IMR-90 (cell line): Measurements from ENCODE around the gene AKNA. TPM values are rescaled to one million over a fixed set of nuclear protein-coding genes. Genes with fewer than 3 reads are reported as not detected.
A peak's percentile ranks its signal among the peaks of the same experiment; 100 is the strongest.

Source experiments
- ATAC-seq: fragments of 200-7000 bp; cut with Tn5 transposase; 2 replicates; pipeline ENCODE4 v1.9.1; 2020; ENCODE audit warnings: low read depth, mild to moderate bottlenecking, moderate library complexity
- BruUV-seq: library from RNA; stranded (reverse); fragments of 400-500 nt; replicated peaks from 2 replicates; lab custom pipeline; 2021; lab: Mats Ljungman, UMichigan
- CTCF ChIA-PET: fragments of 300-600 bp; formaldehyde crosslinking; extraction: SDS; loops from one replicate; lab custom pipeline; 2021; ENCODE audit warnings: antibody characterized with exemption; lab: Yijun Ruan, JAX
- POLR2A ChIA-PET: fragments of 300-600 bp; sonication (Branson Sonifier 250); formaldehyde crosslinking; loops from one replicate; lab custom pipeline; 2022; ENCODE audit warnings: antibody characterized with exemption; ENCODE audit not compliant: unreplicated experiment; lab: Charles Lee
- DNase-seq: peaks from one replicate; pipeline ENCODE4 v3.0.0; 2013
- H2AFZ ChIP-seq: replicated peaks from 2 replicates; pipeline ENCODE3; 2013; ENCODE audit warnings: low read length, mild to moderate bottlenecking; ENCODE audit not compliant: poor library complexity
- H2AK5ac ChIP-seq: 2 replicates; pipeline ENCODE4 v1.6.1; 2013; ENCODE audit warnings: low read depth, low read length, inconsistent platforms
- H2AK9ac ChIP-seq: replicated peaks from 2 replicates; pipeline ENCODE3; 2013; ENCODE audit warnings: mild to moderate bottlenecking, low read depth, low read length, moderate library complexity; ENCODE audit not compliant: poor library complexity
- H2BK120ac ChIP-seq: 2 replicates; pipeline ENCODE4 v1.6.1; 2013; ENCODE audit warnings: low read depth, low read length, inconsistent platforms
- H2BK15ac ChIP-seq: 3 replicates; pipeline ENCODE4 v1.6.1; 2013; ENCODE audit warnings: low read depth, low read length, inconsistent platforms
- H2BK20ac ChIP-seq: 2 replicates; pipeline ENCODE4 v1.6.1; 2013; ENCODE audit warnings: low read depth, mild to moderate bottlenecking, inconsistent platforms, low read length, moderate library complexity
- H2BK5ac ChIP-seq: 2 replicates; pipeline ENCODE4 v1.6.1; 2013; ENCODE audit warnings: mild to moderate bottlenecking, low read depth, low read length, inconsistent platforms; ENCODE audit not compliant: poor library complexity, severe bottlenecking
- H3K14ac ChIP-seq: replicated peaks from 2 replicates; pipeline ENCODE4 v1.6.1; 2013; ENCODE audit warnings: low read depth, low read length, inconsistent platforms
- H3K18ac ChIP-seq: 2 replicates; pipeline ENCODE4 v1.6.1; 2013; ENCODE audit warnings: low read depth, low read length, control low read depth
- H3K23ac ChIP-seq: 2 replicates; pipeline ENCODE4 v1.6.1; 2013; ENCODE audit warnings: low read depth, low read length, inconsistent platforms
- H3K27ac ChIP-seq: 2 replicates; pipeline ENCODE4 v1.5.1; 2013; ENCODE audit warnings: mild to moderate bottlenecking, control low read depth, low read length; ENCODE audit not compliant: insufficient read depth
- H3K27me3 ChIP-seq: 2 replicates; pipeline ENCODE4 v1.6.1; 2013; ENCODE audit warnings: low read length; ENCODE audit not compliant: control insufficient read depth, insufficient read depth
- H3K36me3 ChIP-seq: 2 replicates; pipeline ENCODE4 v1.6.1; 2013; ENCODE audit warnings: low read length, mixed read lengths; ENCODE audit not compliant: control insufficient read depth, insufficient read depth
- H3K4ac ChIP-seq: 2 replicates; pipeline ENCODE4 v1.6.1; 2013; ENCODE audit warnings: low read depth, low read length, inconsistent platforms
- H3K4me1 ChIP-seq: 2 replicates; pipeline ENCODE4 v1.6.1; 2013; ENCODE audit warnings: low read length, mixed read lengths; ENCODE audit not compliant: control insufficient read depth, insufficient read depth
- H3K4me2 ChIP-seq: 2 replicates; pipeline ENCODE4 v1.6.1; 2013; ENCODE audit warnings: low read depth, mild to moderate bottlenecking, control low read depth, low read length, moderate library complexity
- H3K4me3 ChIP-seq: 2 replicates; pipeline ENCODE4 v1.5.1; 2013; ENCODE audit warnings: low read depth, mild to moderate bottlenecking, control low read depth, low read length, moderate library complexity; ENCODE audit not compliant: insufficient read depth
- H3K56ac ChIP-seq: 2 replicates; pipeline ENCODE4 v1.6.1; 2013; ENCODE audit warnings: low read length, inconsistent platforms; ENCODE audit not compliant: insufficient read depth; ENCODE audit errors: extremely low read depth
- H3K79me1 ChIP-seq, 2 experiments: 2 replicates each; pipeline ENCODE4 v1.6.1; 2013; ENCODE audit warnings: low read length in 2 of 2, inconsistent platforms in 1 of 2, low read depth in 1 of 2
- H3K9ac ChIP-seq: 2 replicates; pipeline ENCODE4 v1.6.1; 2013; ENCODE audit warnings: low read depth, low read length, control low read depth
- H3K9me1 ChIP-seq: 2 replicates; pipeline ENCODE4 v1.6.1; 2013; ENCODE audit warnings: low read length, inconsistent platforms; ENCODE audit not compliant: insufficient read depth
- H3K9me3 ChIP-seq: 2 replicates; pipeline ENCODE4 v1.6.1; 2013; ENCODE audit warnings: low read length; ENCODE audit not compliant: control insufficient read depth, insufficient read depth
- H4K20me1 ChIP-seq: 2 replicates; pipeline ENCODE4 v1.6.1; 2013; ENCODE audit warnings: low read length, inconsistent platforms; ENCODE audit not compliant: insufficient read depth
- H4K5ac ChIP-seq: 2 replicates; pipeline ENCODE4 v1.6.1; 2013; ENCODE audit warnings: mild to moderate bottlenecking, low read depth, low read length, control low read depth
- H4K8ac ChIP-seq, 2 experiments: 2 replicates each; pipeline ENCODE4 v1.6.1; 2013; ENCODE audit warnings: low read depth in 2 of 2, low read length in 2 of 2, control low read depth in 1 of 2, inconsistent platforms in 1 of 2
- H4K91ac ChIP-seq: 2 replicates; pipeline ENCODE4 v1.6.1; 2013; ENCODE audit warnings: low read depth, low read length, inconsistent platforms; ENCODE audit not compliant: insufficient read depth
- BHLHE40 ChIP-seq: fragments of 150-350 bp; IDR thresholded peaks from 2 replicates; pipeline ENCODE4 v1.6.1; 2016; ENCODE audit warnings: mild to moderate bottlenecking, low read depth, low read length
- CEBPB ChIP-seq: IDR thresholded peaks from 2 replicates; pipeline ENCODE4 v1.6.1; 2012; ENCODE audit warnings: low read depth, low read length, improper control_type of control experiment
- CHD1 ChIP-seq: IDR thresholded peaks from 2 replicates; pipeline ENCODE4 v1.6.1; 2012; ENCODE audit warnings: low read depth, low read length, improper control_type of control experiment
- ELK1 ChIP-seq: fragments of 150-350 bp; IDR thresholded peaks from 2 replicates; pipeline ENCODE4 v1.6.1; 2016; ENCODE audit warnings: low read depth, mild to moderate bottlenecking, low read length, moderate library complexity, borderline replicate concordance
- FOS ChIP-seq: fragments of 150-350 bp; IDR thresholded peaks from 2 replicates; pipeline ENCODE4 v1.6.1; 2016; ENCODE audit warnings: low read depth, low read length
- MAFK ChIP-seq: IDR thresholded peaks from 2 replicates; pipeline ENCODE4 v1.6.1; 2012; ENCODE audit warnings: low read depth, low read length, improper control_type of control experiment
- MAZ ChIP-seq: IDR thresholded peaks from 2 replicates; pipeline ENCODE4 v1.6.1; 2012; ENCODE audit warnings: low read depth, mild to moderate bottlenecking, low read length, improper control_type of control experiment, moderate library complexity, borderline replicate concordance
- MXI1 ChIP-seq: IDR thresholded peaks from 2 replicates; pipeline ENCODE4 v1.6.1; 2012; ENCODE audit warnings: low read depth, mild to moderate bottlenecking, low read length, moderate library complexity, borderline replicate concordance
- POLR2A ChIP-seq: IDR thresholded peaks from 2 replicates; pipeline ENCODE4 v1.6.1; 2012; ENCODE audit warnings: mild to moderate bottlenecking, low read depth, low read length
- RAD21 ChIP-seq: IDR thresholded peaks from 2 replicates; pipeline ENCODE4 v1.6.1; 2012; ENCODE audit warnings: low read length, improper control_type of control experiment
- RCOR1 ChIP-seq: IDR thresholded peaks from 2 replicates; pipeline ENCODE4 v1.6.1; 2012; ENCODE audit warnings: mild to moderate bottlenecking, low read length, improper control_type of control experiment; ENCODE audit not compliant: insufficient replicate concordance
- RFX5 ChIP-seq: IDR thresholded peaks from 2 replicates; pipeline ENCODE4 v1.8.0; 2012; ENCODE audit warnings: low read depth, mild to moderate bottlenecking, low read length, moderate library complexity
- USF2 ChIP-seq: fragments of 150-350 bp; IDR thresholded peaks from 2 replicates; pipeline ENCODE4 v1.6.1; 2017; ENCODE audit warnings: mild to moderate bottlenecking, antibody characterized with exemption, low read length, low read depth
- WGBS, 2 experiments: methylation state at CpG; one replicate each; pipeline versions ENCODE4 v1.1.5 to v1.1.7; 2013; ENCODE audit warnings: missing lambda C conversion rate in 2 of 2; ENCODE audit not compliant: insufficient read length in 1 of 2; ENCODE audit errors: extremely low coverage in 2 of 2; 5-methylcytosine and 5-hydroxymethylcytosine counted together
- dilution Hi-C: fragments of 300-500 bp; cut with HindIII; formaldehyde crosslinking; loops from one replicate; pipeline ENCODE4 v1.14.3; 2018; ENCODE audit warnings: low sequenced_read_pairs; ENCODE audit not compliant: unreplicated experiment
- in situ Hi-C: fragments of 300-500 bp; cut with MboI; formaldehyde crosslinking; loops from 3 replicates; pipeline ENCODE4 v1.14.3; 2019; ENCODE audit warnings: low sequenced_read_pairs, inconsistent platforms, mixed read lengths
- intact Hi-C: fragments of 100-400 bp; cut with micrococcal nuclease; formaldehyde crosslinking; loops from 2 replicates; pipeline ENCODE4 v1.10.0; 2022
- polyA plus RNA-seq, 3 experiments: library from polyadenylated mRNA; depleted of rRNA; stranded (reverse); fragments of >200 nt; gene quantifications; 2 replicates each; pipeline ENCODE4 v1.2.3, GENCODE V29; 2012; ENCODE audit warnings: low replicate concordance in 1 of 3
- total RNA-seq: library from RNA; depleted of rRNA; stranded (reverse); fragments of >200 nt; gene quantifications from 2 replicates; pipeline ENCODE4 v1.2.3, GENCODE V29; 2012

Gene AKNA
- total and polyA plus RNA-seq, 2 of the 4 experiments (the other 2 are of a cell fraction) = 2.7 to 7.3 TPM

- no peak for TF ChIP-seq RFX5
- TF ChIP-seq RAD21 = no peak
- no peak for TF ChIP-seq CEBPB
Measured at GRCh38 chr9:114386886-114387679, 699 bp downstream of the AKNA start (continued).

GRCh38 chr9:114386361-114386885, 1.4 kb downstream of the AKNA start:
- peak overlapping the region; percentile 95 for H3K23ac ChIP-seq
- peak overlapping the region; percentile 82 for H4K91ac ChIP-seq
- DNase-seq (no peak), ATAC-seq (no peak)
- no TSS peak for BruUV-seq
- dilution Hi-C loops (no loop called here), in situ Hi-C loops (no loop called here), intact Hi-C loops (no loop called here)
- H3K18ac ChIP-seq = no peak overlapping the region; the same call in 1 of the 2 replicates
- H2BK20ac ChIP-seq = 0 out of 2 replicates have a peak overlapping the region, but pooled peaks have one; percentile 21
- H3K14ac ChIP-seq = peak overlapping the region; percentile 92
- peak overlapping the region; percentile 50; the same call in 1 of the 2 replicates for H4K5ac ChIP-seq
- peak overlapping the region; percentile 51 for H3K4me3 ChIP-seq
- H3K36me3 ChIP-seq = no peaks in the 10 kb centered on the region; the same call in 1 of the 2 replicates
- H3K9ac ChIP-seq = peak overlapping the region; percentile 83
- peaks cover 17 to 69% of the 10 kb centered on the region in 2 experiments for H3K79me1 ChIP-seq
- no peak overlapping the region for H3K56ac ChIP-seq
- H3K9me1 ChIP-seq = peaks cover 17% of the 10 kb centered on the region
- peaks cover 21% of the 10 kb centered on the region; the same call in 1 of the 2 replicates for H4K20me1 ChIP-seq
- H3K9me3 ChIP-seq = no peaks in the 10 kb centered on the region
- no peaks in the 10 kb centered on the region for H3K27me3 ChIP-seq
- WGBS, 2 experiments = no CpG with 5 or more reads among the region's 10 CpGs
- H4K8ac ChIP-seq = peak overlapping the region; percentile 84 to 92; a peak in 3 of 4 replicates
- peaks cover 36% of the 10 kb centered on the region for H3K4me1 ChIP-seq
- peak overlapping the region; percentile 89 for H2AK5ac ChIP-seq
- H3K4me2 ChIP-seq = peak overlapping the region; percentile 85
- H2BK15ac ChIP-seq = peak overlapping the region; percentile 28; the same call in 2 of the 3 replicates
- peak overlapping the region; percentile 75 for H2BK120ac ChIP-seq
- ChIA-PET CTCF (interaction anchor here (0.6 kb wide), 1 partner anchor 732 kb away, joined by 9 read pairs; no protein-coding TSS in a partner anchor), POLR2A (interaction anchor here (1.0 to 1.1 kb wide), 2 partner anchors 10 to 11 kb away, joined by 3 to 4 read pairs; no protein-coding TSS in a partner anchor)
- peak overlapping the region; percentile 88 for H3K27ac ChIP-seq
- peak overlapping the region; percentile 74 for H2BK5ac ChIP-seq
- H2AK9ac ChIP-seq = peak overlapping the region; percentile 97
- peak overlapping the region; percentile 94 for H2AFZ ChIP-seq
- H3K4ac ChIP-seq = peak overlapping the region; percentile 93
- no peak for TF ChIP-seq MAFK
- TF ChIP-seq RFX5 = no peak
- no peak for TF ChIP-seq CEBPB
- TF ChIP-seq RCOR1 = no peak
- no peak for TF ChIP-seq BHLHE40
- TF ChIP-seq FOS = no peak
- TF ChIP-seq POLR2A = no peak
- no peak for TF ChIP-seq MXI1
- no peak for TF ChIP-seq MAZ
- no peak for TF ChIP-seq USF2
- no peak for TF ChIP-seq ELK1
- no peak for TF ChIP-seq CHD1
